ENCODE measurements around the gene UBE2J2. TPM values are rescaled to one million over a fixed set of nuclear protein-coding genes. Genes with fewer than 3 reads are reported as not detected.
A peak's percentile ranks its signal among the peaks of the same experiment; 100 is the strongest.

Gene UBE2J2
- total RNA-seq, 1 experiment from 2014 or later = 83.4 TPM

- no peak overlapping the region for H2BK120ac ChIP-seq (ENCODE audit: low read depth, low read length, poor library complexity, severe bottlenecking)
- H4K91ac ChIP-seq (ENCODE audit: insufficient read length, low read depth, low read length) = no peak overlapping the region
- Mint-ChIP-seq H3K9me3 (no peaks in the 10 kb centered on the region; a peak in 1 of 5 replicates), H3K4me1 (peaks cover 0 to 4% of the 10 kb centered on the region in 2 experiments; a peak in 1 of 4 replicates), H3K4me3 (0 out of 5 replicates have a peak overlapping the region, but pooled peaks of 1 of the 2 experiments have one; percentile 35), H3K27ac (peak overlapping the region in 1 of 3 experiments; percentile 80; a peak in 1 of 7 replicates), H3K36me3 (ENCODE audit: insufficient read depth in 1 of 3, low read depth in 3 of 3) (peaks cover 27 to 60% (median 47%) of the 10 kb centered on the region in 3 experiments), H3K27me3 (ENCODE audit: low read depth) (no peaks in the 10 kb centered on the region)
- H4K5ac ChIP-seq (ENCODE audit: insufficient read length, low read depth, low read length) = no peak overlapping the region
- H3K4me1 ChIP-seq (ENCODE audit: insufficient read depth, low read length) = no peaks in the 10 kb centered on the region
- H4K20me1 ChIP-seq (ENCODE audit: control insufficient read depth, insufficient read depth, insufficient read length) = no peaks in the 10 kb centered on the region
- H3K18ac ChIP-seq (ENCODE audit: insufficient read length, low read depth, low read length) = no peak overlapping the region
- WGBS (ENCODE audit: extremely low coverage, insufficient read length, low lambda C conversion rate) = no CpG with 5 or more reads among the region's 30 CpGs
- no peak overlapping the region for H2AK5ac ChIP-seq (ENCODE audit: insufficient read length, low read length)
- H3K23me2 ChIP-seq (ENCODE audit: insufficient read length, low read depth, low read length, poor library complexity, severe bottlenecking) = no peaks in the 10 kb centered on the region
- no peak for TF ChIP-seq CTCF (conservative IDR thresholded peaks at IDR 0.05)
- no peak overlapping the region for H2BK15ac ChIP-seq (ENCODE audit: low read depth, low read length)
- no peak overlapping the region for H3T11ph ChIP-seq (ENCODE audit: low read length)
- H2BK5ac ChIP-seq (ENCODE audit: insufficient read length, low read length) = no peak overlapping the region
- H4K8ac ChIP-seq (replicated peaks; ENCODE audit: insufficient read length, low read depth, low read length) = no peak overlapping the region
- H2BK20ac ChIP-seq (ENCODE audit: low read depth, low read length, poor library complexity, severe bottlenecking) = no peak overlapping the region
- no peaks in the 10 kb centered on the region for H3K27me3 ChIP-seq (ENCODE audit: insufficient read depth, low read length)
- no peak overlapping the region for H3K23ac ChIP-seq (ENCODE audit: insufficient read length, low read depth, low read length)
- no peak overlapping the region for H3K27ac ChIP-seq (ENCODE audit: insufficient read length, low read depth, low read length)
- no peak overlapping the region for H3K14ac ChIP-seq (ENCODE audit: insufficient read depth, low read length)
- H3K9ac ChIP-seq (ENCODE audit: extremely low read depth, insufficient read length, low read length) = no peak overlapping the region
- H3K79me1 ChIP-seq (ENCODE audit: insufficient read depth, low read depth, low read length, poor library complexity, severe bottlenecking) = no peaks in the 10 kb centered on the region
- H3K4ac ChIP-seq (ENCODE audit: low read depth, low read length) = no peak overlapping the region
- H3K9me3 ChIP-seq (ENCODE audit: control insufficient read depth, low read depth, low read length) = no peaks in the 10 kb centered on the region
- DNase-seq = no peak
- no peak overlapping the region for H3K56ac ChIP-seq (ENCODE audit: insufficient read length, low read depth, low read length)
- H2BK12ac ChIP-seq (ENCODE audit: insufficient read length, low read depth, low read length) = no peak overlapping the region
- H3K4me2 ChIP-seq (ENCODE audit: insufficient read depth, insufficient read length, low read length) = no peak overlapping the region
- H2AFZ ChIP-seq (ENCODE audit: low read length) = no peak overlapping the region
- no peaks in the 10 kb centered on the region for H3K79me2 ChIP-seq (ENCODE audit: insufficient read depth, low read length)
These were observed 51.6 kb downstream of the UBE2J2 start for GRCh38 chr1:1221887-1222574.

Data from H9 (cell line).